ENCODE measurements around the gene NUBP2. TPM values are rescaled to one million over a fixed set of nuclear protein-coding genes. Genes with fewer than 3 reads are reported as not detected.

NUBP2 gene
- total RNA-seq, 1 experiment from 2014 or later, result 35.9 TPM

DNA sequence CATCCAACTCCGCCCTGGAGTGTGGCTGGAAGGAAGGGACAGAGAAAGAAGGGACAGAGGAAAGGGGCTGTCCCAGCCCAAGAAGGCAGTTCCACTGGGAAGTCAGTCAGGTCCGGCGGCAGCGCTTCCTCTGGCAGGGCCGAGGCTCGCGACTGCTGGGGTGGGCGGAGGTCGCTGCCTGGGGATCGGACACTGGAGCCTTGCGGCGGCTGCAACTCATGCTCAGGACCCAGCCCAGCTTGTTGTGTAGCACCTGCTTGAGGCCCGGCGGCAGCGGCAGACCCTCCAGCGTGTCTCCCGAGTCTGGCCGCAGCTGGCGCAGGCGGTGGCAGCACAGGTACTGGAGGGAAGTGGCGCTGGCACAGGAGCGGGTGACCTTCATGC, 5.8 kb upstream of the NUBP2 start:
- H2AFZ ChIP-seq (ENCODE audit: low read length), result no peak overlapping the region
- no peaks in the 10 kb centered on the region for H3K9me2 ChIP-seq (replicated peaks; ENCODE audit: insufficient read depth, low read length)
- peaks cover 19% of the 10 kb centered on the region; the same call in 1 of the 2 replicates for H4K20me1 ChIP-seq (ENCODE audit: insufficient read depth, low read depth, low read length)
- no peak overlapping the region for H3K4me3 ChIP-seq (ENCODE audit: low read length)
- no peak for DNase-seq
- H3K79me2 ChIP-seq (ENCODE audit: low read length), result peaks cover 39% of the 10 kb centered on the region
- no peak overlapping the region for H3K9ac ChIP-seq (ENCODE audit: low read length)
- H3K27ac ChIP-seq (ENCODE audit: low read length), result no peak overlapping the region
- peaks cover 2% of the 10 kb centered on the region; the same call in 1 of the 2 replicates for H3K36me3 ChIP-seq (ENCODE audit: insufficient read depth, low read length)
- peaks cover 26% of the 10 kb centered on the region for H3K4me1 ChIP-seq (ENCODE audit: low read length)
- no peak overlapping the region for H3K4me2 ChIP-seq (ENCODE audit: low read depth, low read length, poor library complexity, severe bottlenecking)
- H3K9me3 ChIP-seq (ENCODE audit: low read length), result no peaks in the 10 kb centered on the region
- no peaks in the 10 kb centered on the region for H3K27me3 ChIP-seq (ENCODE audit: low read length)

GRCh38 chr16:1777375-1778199, 5.2 kb upstream of the NUBP2 start:
- Histone ChIP-seq H3K27ac (ENCODE audit: low read length) (no peak overlapping the region), H4K20me1 (ENCODE audit: insufficient read depth, low read depth, low read length) (peaks cover 19% of the 10 kb centered on the region; the same call in 1 of the 2 replicates), H3K4me3 (ENCODE audit: low read length) (no peak overlapping the region), H3K9me2 (replicated peaks; ENCODE audit: insufficient read depth, low read length) (no peaks in the 10 kb centered on the region), H2AFZ (ENCODE audit: low read length) (no peak overlapping the region), H3K4me2 (ENCODE audit: low read depth, low read length, poor library complexity, severe bottlenecking) (no peak overlapping the region), H3K79me2 (ENCODE audit: low read length) (peaks cover 33% of the 10 kb centered on the region), H3K27me3 (ENCODE audit: low read length) (no peaks in the 10 kb centered on the region), H3K36me3 (ENCODE audit: insufficient read depth, low read length) (0 out of 2 replicates have a peak, but pooled peaks cover 2% of the 10 kb centered on the region), H3K9me3 (ENCODE audit: low read length) (no peaks in the 10 kb centered on the region), H3K9ac (ENCODE audit: low read length) (no peak overlapping the region), H3K4me1 (ENCODE audit: low read length) (peaks cover 26% of the 10 kb centered on the region)
- DNase-seq, result no peak

GRCh38 chr16:1778200-1779179, 4.3 kb upstream of the NUBP2 start:
- H3K9ac ChIP-seq (ENCODE audit: low read length), result no peak overlapping the region
- peaks cover 32% of the 10 kb centered on the region for H3K79me2 ChIP-seq (ENCODE audit: low read length)
- no peak overlapping the region for H3K4me3 ChIP-seq (ENCODE audit: low read length)
- H3K4me2 ChIP-seq (ENCODE audit: low read depth, low read length, poor library complexity, severe bottlenecking), result no peak overlapping the region
- H3K9me2 ChIP-seq (replicated peaks; ENCODE audit: insufficient read depth, low read length), result no peaks in the 10 kb centered on the region
- H3K4me1 ChIP-seq (ENCODE audit: low read length), result peaks cover 26% of the 10 kb centered on the region
- H3K27me3 ChIP-seq (ENCODE audit: low read length), result no peaks in the 10 kb centered on the region
- H4K20me1 ChIP-seq (ENCODE audit: insufficient read depth, low read depth, low read length), result peaks cover 19% of the 10 kb centered on the region; the same call in 1 of the 2 replicates
- no peak overlapping the region for H2AFZ ChIP-seq (ENCODE audit: low read length)
- H3K9me3 ChIP-seq (ENCODE audit: low read length), result no peaks in the 10 kb centered on the region
- no peak for DNase-seq
- 0 out of 2 replicates have a peak, but pooled peaks cover 2% of the 10 kb centered on the region for H3K36me3 ChIP-seq (ENCODE audit: insufficient read depth, low read length)
- no peak overlapping the region for H3K27ac ChIP-seq (ENCODE audit: low read length)

DNA sequence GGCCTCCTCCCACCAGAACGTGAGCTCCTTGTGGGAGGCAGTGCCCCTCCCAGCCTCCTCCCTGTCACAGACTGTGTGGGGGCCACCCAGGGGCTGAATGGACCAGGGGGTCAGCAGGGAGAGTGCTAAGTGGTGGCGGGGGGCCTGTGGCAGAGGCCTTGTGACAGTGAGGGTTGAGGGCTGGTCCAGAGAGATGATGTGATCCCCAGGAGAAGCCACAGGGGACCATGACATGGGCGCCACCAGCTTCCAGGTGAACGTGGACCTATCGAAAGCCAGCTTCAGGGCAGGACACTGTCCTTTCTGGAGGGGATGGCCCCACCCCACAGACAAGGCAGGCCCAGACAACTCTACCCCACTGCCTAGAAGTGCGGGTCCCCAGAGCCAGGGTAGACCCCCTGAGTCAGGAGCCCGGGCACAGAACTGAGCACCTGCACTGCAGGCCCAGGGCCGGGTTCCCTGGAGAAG, 3.5 kb upstream of the NUBP2 start:
- H3K36me3 ChIP-seq (ENCODE audit: insufficient read depth, low read length), result 0 out of 2 replicates have a peak, but pooled peaks cover 2% of the 10 kb centered on the region
- no peak overlapping the region for H3K4me3 ChIP-seq (ENCODE audit: low read length)
- H3K79me2 ChIP-seq (ENCODE audit: low read length), result peaks cover 32% of the 10 kb centered on the region
- no peaks in the 10 kb centered on the region for H3K27me3 ChIP-seq (ENCODE audit: low read length)
- no peaks in the 10 kb centered on the region for H3K9me2 ChIP-seq (replicated peaks; ENCODE audit: insufficient read depth, low read length)
- no peak overlapping the region for H3K27ac ChIP-seq (ENCODE audit: low read length)
- H3K4me2 ChIP-seq (ENCODE audit: low read depth, low read length, poor library complexity, severe bottlenecking), result no peak overlapping the region
- peaks cover 26% of the 10 kb centered on the region for H3K4me1 ChIP-seq (ENCODE audit: low read length)
- H4K20me1 ChIP-seq (ENCODE audit: insufficient read depth, low read depth, low read length), result peaks cover 18% of the 10 kb centered on the region; the same call in 1 of the 2 replicates
- DNase-seq, result no peak
- H3K9me3 ChIP-seq (ENCODE audit: low read length), result no peaks in the 10 kb centered on the region
- H3K9ac ChIP-seq (ENCODE audit: low read length), result no peak overlapping the region
- no peak overlapping the region for H2AFZ ChIP-seq (ENCODE audit: low read length)

GRCh38 chr16:1779741-1780676, 2.8 kb upstream of the NUBP2 start:
- Histone ChIP-seq H3K4me3 (ENCODE audit: low read length) (0 out of 2 replicates have a peak overlapping the region, but pooled peaks have one; percentile 82), H3K4me1 (ENCODE audit: low read length) (peaks cover 20% of the 10 kb centered on the region), H3K4me2 (ENCODE audit: low read depth, low read length, poor library complexity, severe bottlenecking) (no peak overlapping the region), H3K9me2 (replicated peaks; ENCODE audit: insufficient read depth, low read length) (no peaks in the 10 kb centered on the region), H4K20me1 (ENCODE audit: insufficient read depth, low read depth, low read length) (peaks cover 19% of the 10 kb centered on the region; the same call in 1 of the 2 replicates), H3K27ac (ENCODE audit: low read length) (no peak overlapping the region), H3K36me3 (ENCODE audit: insufficient read depth, low read length) (0 out of 2 replicates have a peak, but pooled peaks cover 2% of the 10 kb centered on the region), H2AFZ (ENCODE audit: low read length) (no peak overlapping the region), H3K79me2 (ENCODE audit: low read length) (peaks cover 32% of the 10 kb centered on the region), H3K27me3 (ENCODE audit: low read length) (no peaks in the 10 kb centered on the region), H3K9ac (ENCODE audit: low read length) (no peak overlapping the region), H3K9me3 (ENCODE audit: low read length) (no peaks in the 10 kb centered on the region)
- DNase-seq, result no peak

DNA sequence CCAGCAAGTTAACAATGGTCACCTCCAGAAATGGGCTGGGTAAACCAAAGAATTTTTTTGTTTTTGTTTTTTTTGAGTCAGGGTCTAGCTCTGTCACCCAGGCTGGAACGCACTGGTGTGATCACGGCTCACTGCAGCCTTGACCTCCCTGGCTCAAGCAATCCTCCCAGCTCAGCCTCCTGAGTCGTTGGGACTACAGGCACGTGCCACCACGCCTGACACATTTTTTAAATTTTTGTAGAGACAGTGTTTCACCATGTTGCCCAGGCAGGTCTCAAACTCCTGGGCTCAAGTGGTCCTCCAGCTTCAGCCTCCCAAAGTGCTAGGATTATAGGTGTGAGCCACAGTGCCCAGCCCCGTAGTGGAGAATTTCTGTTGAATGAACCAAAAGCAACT, 2.1 kb upstream of the NUBP2 start:
- Histone ChIP-seq H3K79me2 (ENCODE audit: low read length) (peaks cover 35% of the 10 kb centered on the region), H3K9me3 (ENCODE audit: low read length) (no peaks in the 10 kb centered on the region), H3K27me3 (ENCODE audit: low read length) (no peaks in the 10 kb centered on the region), H3K27ac (ENCODE audit: low read length) (no peak overlapping the region), H3K4me3 (ENCODE audit: low read length) (peak overlapping the region; percentile 82; the same call in 1 of the 2 replicates), H4K20me1 (ENCODE audit: insufficient read depth, low read depth, low read length) (peaks cover 25% of the 10 kb centered on the region), H3K36me3 (ENCODE audit: insufficient read depth, low read length) (0 out of 2 replicates have a peak, but pooled peaks cover under 1% of the 10 kb centered on the region), H3K4me2 (ENCODE audit: low read depth, low read length, poor library complexity, severe bottlenecking) (peak overlapping the region; percentile 90), H2AFZ (ENCODE audit: low read length) (no peak overlapping the region), H3K9me2 (replicated peaks; ENCODE audit: insufficient read depth, low read length) (no peaks in the 10 kb centered on the region), H3K4me1 (ENCODE audit: low read length) (peaks cover 20% of the 10 kb centered on the region), H3K9ac (ENCODE audit: low read length) (peak overlapping the region; percentile 79; the same call in 1 of the 2 replicates)
- no peak for DNase-seq

- Histone ChIP-seq H3K36me3 (ENCODE audit: insufficient read depth, low read length) (no peaks in the 10 kb centered on the region), H3K79me2 (ENCODE audit: low read length) (peaks cover 40% of the 10 kb centered on the region), H2AFZ (ENCODE audit: low read length) (no peak overlapping the region), H3K4me1 (ENCODE audit: low read length) (peaks cover 20% of the 10 kb centered on the region), H3K9me2 (replicated peaks; ENCODE audit: insufficient read depth, low read length) (no peaks in the 10 kb centered on the region), H4K20me1 (ENCODE audit: insufficient read depth, low read depth, low read length) (peaks cover 27% of the 10 kb centered on the region), H3K9ac (ENCODE audit: low read length) (peak overlapping the region; percentile 79), H3K27ac (ENCODE audit: low read length) (0 out of 2 replicates have a peak overlapping the region, but pooled peaks have one; percentile 32), H3K4me3 (ENCODE audit: low read length) (peak overlapping the region; percentile 82), H3K27me3 (ENCODE audit: low read length) (no peaks in the 10 kb centered on the region), H3K9me3 (ENCODE audit: low read length) (no peaks in the 10 kb centered on the region), H3K4me2 (ENCODE audit: low read depth, low read length, poor library complexity, severe bottlenecking) (peak overlapping the region; percentile 90)
- no peak for DNase-seq
These were observed 1.5 kb upstream of the NUBP2 start for GRCh38 chr16:1781254-1781653.
